ENCODE results near the gene USH1C. TPM values are rescaled to one million over a fixed set of nuclear protein-coding genes. Genes with fewer than 3 reads are reported as not detected.

The USH1C gene
- total and polyA plus RNA-seq, 8 donors = 4.8 to 107 (median 22.2) TPM

- TF ChIP-seq POLR2A (IDR thresholded peaks at IDR 0.05) (no peak), EP300 (IDR thresholded peaks at IDR 0.05) (no peak), CTCF (IDR thresholded peaks at IDR 0.05) (no peak), POLR2AphosphoS5 (IDR thresholded peaks at IDR 0.05) (no peak)
- 78 to 94% (median 89%) methylated on average over 4 of the region's 4 CpGs for WGBS, 5 donors
- Histone ChIP-seq H3K4me3 (no peak overlapping the region), H3K27me3 (peaks cover 0 to 25% (median 6%) of the 10 kb centered on the region in 3 donors), H3K9me3 (no peaks in the 10 kb centered on the region), H3K4me1 (peaks cover 4 to 9% (median 8%) of the 10 kb centered on the region in 4 donors), H3K36me3 (no peaks in the 10 kb centered on the region), H3K27ac (no peak overlapping the region)
- no peak for DNase-seq
- intact Hi-C loops (cut with DNase I; ENCODE audit: low total_unique reads) = no loop called here
Measured at GRCh38 chr11:17540807-17541206, 3.4 kb downstream of the USH1C start.

GRCh38 chr11:17538731-17539130, 5.5 kb downstream of the USH1C start:
- peaks cover 0 to 4% (median 0%) of the 10 kb centered on the region in 3 donors for H3K27me3 ChIP-seq
- H3K4me1 ChIP-seq = peaks cover 0 to 1% (median 0%) of the 10 kb centered on the region in 4 donors
- WGBS, 5 donors = 65 to 82% (median 67%) methylated on average over 2 to 3 of the region's 3 CpGs
- no peak overlapping the region for H3K27ac ChIP-seq
- no peak for DNase-seq
- intact Hi-C loops (cut with DNase I; ENCODE audit: low total_unique reads) = no loop called here
- no peak for TF ChIP-seq CTCF (IDR thresholded peaks at IDR 0.05)
- TF ChIP-seq POLR2AphosphoS5 (IDR thresholded peaks at IDR 0.05) = no peak
- no peak for TF ChIP-seq POLR2A (IDR thresholded peaks at IDR 0.05)
- no peak for TF ChIP-seq EP300 (IDR thresholded peaks at IDR 0.05)
- no peaks in the 10 kb centered on the region for H3K9me3 ChIP-seq
- H3K4me3 ChIP-seq = no peak overlapping the region
- H3K36me3 ChIP-seq = no peaks in the 10 kb centered on the region

- H3K4me1 ChIP-seq = no peaks in the 10 kb centered on the region
Measured at GRCh38 chr11:17538054-17538453, 6.2 kb downstream of the USH1C start.

GRCh38 chr11:17537261-17537660, 7.0 kb downstream of the USH1C start:
- no peak overlapping the region for H3K27ac ChIP-seq
- H3K4me3 ChIP-seq = no peak overlapping the region
- no peak for DNase-seq
- no peak for TF ChIP-seq POLR2AphosphoS5 (IDR thresholded peaks at IDR 0.05)
- TF ChIP-seq CTCF (IDR thresholded peaks at IDR 0.05) = no peak
- no peak for TF ChIP-seq EP300 (IDR thresholded peaks at IDR 0.05)
- TF ChIP-seq POLR2A (IDR thresholded peaks at IDR 0.05) = no peak
- H3K27me3 ChIP-seq = peaks cover 0 to 6% (median 0%) of the 10 kb centered on the region in 3 donors
- no peaks in the 10 kb centered on the region for H3K36me3 ChIP-seq
- no peaks in the 10 kb centered on the region for H3K4me1 ChIP-seq
- WGBS, 5 donors = 82 to 92% (median 90%) methylated on average over 8 of the region's 8 CpGs
- intact Hi-C loops (cut with DNase I; ENCODE audit: low total_unique reads) = no loop called here
- no peaks in the 10 kb centered on the region for H3K9me3 ChIP-seq

More at GRCh38 chr11:17538054-17538453, 6.2 kb downstream of the USH1C start:
- Histone ChIP-seq H3K36me3 (no peaks in the 10 kb centered on the region), H3K27me3 (peaks cover 0 to 5% (median 0%) of the 10 kb centered on the region in 3 donors), H3K27ac (no peak overlapping the region), H3K4me3 (no peak overlapping the region), H3K9me3 (no peaks in the 10 kb centered on the region)
- intact Hi-C loops (cut with DNase I; ENCODE audit: low total_unique reads) = no loop called here
- DNase-seq = no peak
- TF ChIP-seq POLR2AphosphoS5 (IDR thresholded peaks at IDR 0.05) (no peak), EP300 (IDR thresholded peaks at IDR 0.05) (no peak)
- 87 to 100% (median 92%) methylated on average over 1 of the region's 1 CpG for WGBS, 5 donors

- DNase-seq = no peak
- Histone ChIP-seq H3K4me1 (no peaks in the 10 kb centered on the region), H3K36me3 (peaks cover 0 to 5% (median 0%) of the 10 kb centered on the region in 4 donors), H3K9me3 (no peaks in the 10 kb centered on the region), H3K27ac (no peak overlapping the region), H3K4me3 (no peak overlapping the region), H3K27me3 (peaks cover 0 to 6% (median 0%) of the 10 kb centered on the region in 3 donors)
- WGBS, 5 donors = 86 to 91% (median 89%) methylated on average over 3 of the region's 3 CpGs
- intact Hi-C loops (cut with DNase I; ENCODE audit: low total_unique reads) = no loop called here
- no peak for TF ChIP-seq CTCF (IDR thresholded peaks at IDR 0.05)
- no peak for TF ChIP-seq POLR2A (IDR thresholded peaks at IDR 0.05)
- TF ChIP-seq POLR2AphosphoS5 (IDR thresholded peaks at IDR 0.05) = no peak
- no peak for TF ChIP-seq EP300 (IDR thresholded peaks at IDR 0.05)
Measured at GRCh38 chr11:17535488-17535887, 8.7 kb downstream of the USH1C start.
